GM19351 (cell line): ENCODE measurements around the gene GPR21.

Experiments
- ATAC-seq: cut with Tn5 transposase; IDR thresholded peaks from one replicate; pipeline ENCODE4 v1.9.1; 2021; ENCODE audit warnings: mild to moderate bottlenecking, moderate library complexity; ENCODE audit not compliant: unreplicated experiment

The GPR21 gene

GRCh38 chr9:123033352-123033751 lies at the start of gene GPR21:
GPR21 (plus strand) TSS chr9:123033667; CDS start chr9:123034567, 900 bp downstream.
- no peak for ATAC-seq

- no peak for ATAC-seq
These were observed 47.5 kb upstream of the GPR21 start for GRCh38 chr9:122986010-122986409.

- ATAC-seq = no peak
These were observed 45.3 kb upstream of the GPR21 start for GRCh38 chr9:122988141-122988540.

DNA sequence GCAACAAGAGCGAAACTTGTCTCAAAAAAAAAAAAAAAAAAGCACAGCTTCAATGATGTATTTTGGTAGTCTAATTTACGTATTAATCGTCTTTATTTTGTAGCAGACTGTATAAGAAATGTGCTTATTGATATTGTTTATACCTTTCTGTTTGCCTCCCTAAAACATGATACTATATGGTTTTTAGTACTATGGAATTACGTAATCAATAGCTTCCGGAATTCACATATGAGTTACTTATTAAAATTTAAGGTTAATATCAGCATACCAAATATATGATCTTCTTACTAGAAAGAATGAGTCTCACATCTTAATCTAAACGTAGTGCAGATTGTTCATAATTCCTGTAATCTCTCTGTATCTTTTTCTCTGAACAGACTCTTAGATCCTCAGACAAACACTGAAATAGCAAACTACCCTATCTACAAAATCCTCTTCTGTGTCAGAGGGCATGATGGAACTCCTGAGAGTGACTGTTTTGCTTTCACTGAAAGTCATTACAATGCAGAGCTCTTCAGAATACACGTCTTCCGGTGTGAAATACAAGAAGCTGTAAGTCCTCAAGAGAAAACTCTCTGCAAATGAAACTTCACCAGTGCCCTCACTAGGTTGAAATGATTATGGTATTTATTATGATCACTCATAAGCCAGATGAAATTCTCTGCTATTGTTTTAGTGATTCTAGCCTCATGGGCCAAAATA lies 44.4 kb upstream of the GPR21 start:
- peak; percentile 77 for ATAC-seq

DNA sequence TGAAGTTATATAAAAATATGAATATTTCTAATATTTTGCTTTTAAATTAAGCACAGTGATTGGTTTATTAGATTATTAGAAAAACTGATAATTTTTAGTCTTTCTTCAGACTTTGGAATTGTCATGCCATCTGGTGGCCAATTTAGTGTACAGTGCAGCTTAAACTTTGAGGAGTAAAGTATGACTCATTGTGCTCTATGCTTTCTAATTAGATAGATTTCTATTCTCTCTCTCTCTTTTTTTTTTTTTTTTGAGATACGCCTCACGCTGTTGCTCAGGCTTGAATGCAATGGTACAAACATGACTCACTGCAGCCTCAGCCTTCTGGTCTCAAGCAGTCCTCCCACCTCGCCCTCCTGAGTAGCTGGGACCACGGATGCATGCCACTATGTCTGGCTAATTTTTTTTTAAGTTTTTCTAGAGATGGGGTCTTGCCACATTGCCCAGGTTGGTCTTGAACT lies 42.1 kb upstream of the GPR21 start:
- no peak for ATAC-seq

DNA sequence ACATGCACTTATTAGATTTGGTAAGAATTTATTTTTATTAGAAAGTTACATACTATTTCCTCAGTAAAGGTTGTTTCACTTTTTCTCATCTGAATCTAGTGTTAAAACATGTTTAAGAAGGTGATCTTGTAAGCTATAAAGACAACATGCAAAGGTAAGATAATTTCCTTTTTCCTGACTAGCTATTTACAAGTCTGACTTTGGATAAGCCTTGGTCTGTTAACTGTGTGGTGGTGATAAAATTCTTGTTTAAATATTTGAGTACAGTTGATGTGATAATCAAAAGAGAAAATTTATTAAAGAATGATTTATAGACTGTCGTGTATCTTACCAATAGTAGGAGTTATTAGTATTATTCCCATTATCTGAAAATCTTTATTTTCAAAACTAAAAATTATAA lies 36.9 kb upstream of the GPR21 start:
- ATAC-seq = no peak

GRCh38 chr9:122998448-122998847 lies 35.0 kb upstream of the GPR21 start:
- ATAC-seq = no peak

GRCh38 chr9:123000371-123001068 lies 32.9 kb upstream of the GPR21 start:
- no peak for ATAC-seq

DNA sequence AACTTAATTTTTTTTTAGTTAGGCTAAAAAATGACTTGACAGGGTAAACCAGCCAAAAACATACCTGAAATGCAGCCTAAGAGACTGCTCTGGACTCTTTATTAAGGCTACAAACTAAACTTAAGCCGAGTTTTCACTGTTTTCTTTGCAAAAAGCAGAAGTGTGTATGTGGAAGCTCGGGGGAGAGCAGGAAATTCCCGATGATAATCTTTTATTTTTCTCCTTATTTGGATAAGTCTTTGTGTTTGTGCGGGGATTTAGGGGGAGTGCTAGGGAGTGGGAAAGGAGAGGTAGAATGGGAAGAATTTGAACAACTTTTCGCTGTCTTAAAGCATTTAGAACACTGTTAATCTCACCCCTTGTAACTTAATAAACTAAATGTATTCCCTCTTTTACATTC lies 30.7 kb upstream of the GPR21 start:
- ATAC-seq = no peak

- ATAC-seq = no peak
These were observed 30.0 kb upstream of the GPR21 start for GRCh38 chr9:123003466-123003865.

GRCh38 chr9:123005964-123006363 lies 27.5 kb upstream of the GPR21 start:
- no peak for ATAC-seq

- no peak for ATAC-seq
These were observed 26.2 kb upstream of the GPR21 start for GRCh38 chr9:123007269-123007668.

- no peak for ATAC-seq
These were observed 24.6 kb upstream of the GPR21 start for GRCh38 chr9:123008909-123009308.

DNA sequence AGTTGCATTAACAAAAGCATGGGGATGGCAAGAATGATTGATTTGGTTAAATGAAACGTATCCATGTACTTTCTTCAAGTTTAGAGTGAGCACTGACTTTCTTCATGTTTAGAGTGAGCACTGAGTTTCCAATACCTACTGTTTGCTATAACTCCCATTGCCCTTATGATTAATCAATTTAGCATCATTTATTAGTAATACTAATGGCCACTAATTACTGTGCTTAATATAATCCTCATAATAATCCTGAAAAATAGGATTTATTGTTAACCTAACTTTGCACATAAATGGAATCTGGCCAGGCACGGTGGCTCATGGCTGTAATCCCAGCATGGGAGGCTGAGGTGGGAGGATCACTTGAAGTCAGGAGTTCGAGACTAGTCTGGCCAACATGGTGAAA lies 22.1 kb upstream of the GPR21 start:
- no peak for ATAC-seq

GRCh38 chr9:123011878-123012528 lies 21.5 kb upstream of the GPR21 start:
- no peak for ATAC-seq

DNA sequence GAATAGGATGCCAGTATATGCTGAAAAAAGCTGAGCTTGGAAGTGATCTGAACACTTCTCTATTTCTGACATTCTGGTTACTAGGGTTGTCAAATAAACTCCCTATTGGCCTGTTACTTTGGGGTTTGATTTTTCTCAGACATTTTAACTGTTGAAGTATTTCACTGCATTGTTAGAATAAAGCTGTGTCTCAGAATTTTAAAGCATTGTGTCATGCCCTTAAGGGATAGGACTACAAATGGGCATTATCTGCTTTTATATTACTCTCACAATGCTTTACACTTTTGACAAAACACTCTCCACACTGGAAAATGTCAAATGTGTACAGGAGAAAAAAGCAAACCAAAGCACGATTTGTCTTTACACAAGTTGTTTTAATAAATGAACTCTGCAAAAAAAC lies 16.8 kb upstream of the GPR21 start:
- no peak for ATAC-seq

- ATAC-seq = no peak
These were observed 12.7 kb upstream of the GPR21 start for GRCh38 chr9:123020796-123021195.

GRCh38 chr9:123026425-123026824 lies 7.0 kb upstream of the GPR21 start:
- ATAC-seq = no peak

- no peak for ATAC-seq
These were observed 6.0 kb upstream of the GPR21 start for GRCh38 chr9:123027517-123027916.

- no peak for ATAC-seq
These were observed 5.3 kb upstream of the GPR21 start for GRCh38 chr9:123028136-123028535.

DNA sequence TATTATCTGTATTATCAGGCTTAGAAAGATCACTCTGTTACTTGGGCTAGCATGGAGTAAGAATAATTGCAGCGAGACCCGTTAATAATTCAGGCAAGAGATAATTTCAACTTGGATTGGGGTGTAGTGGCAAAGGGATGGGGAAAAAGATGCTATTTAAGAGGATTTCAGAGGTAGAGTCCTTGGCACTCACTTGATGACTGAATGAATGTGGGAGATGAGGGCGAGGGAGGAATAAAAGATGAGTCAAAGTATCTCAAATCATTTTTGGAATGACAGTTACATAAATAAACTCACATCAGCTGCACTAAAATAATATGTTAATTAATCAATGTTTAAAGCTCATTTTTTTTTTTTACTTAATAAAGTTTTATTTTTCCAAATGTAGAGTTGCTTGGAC lies 4.5 kb upstream of the GPR21 start:
- ATAC-seq = no peak

GRCh38 chr9:123031963-123032362 lies 1.5 kb upstream of the GPR21 start:
- no peak for ATAC-seq
